ENCODE results near the gene MTHFS.

The MTHFS gene

DNA sequence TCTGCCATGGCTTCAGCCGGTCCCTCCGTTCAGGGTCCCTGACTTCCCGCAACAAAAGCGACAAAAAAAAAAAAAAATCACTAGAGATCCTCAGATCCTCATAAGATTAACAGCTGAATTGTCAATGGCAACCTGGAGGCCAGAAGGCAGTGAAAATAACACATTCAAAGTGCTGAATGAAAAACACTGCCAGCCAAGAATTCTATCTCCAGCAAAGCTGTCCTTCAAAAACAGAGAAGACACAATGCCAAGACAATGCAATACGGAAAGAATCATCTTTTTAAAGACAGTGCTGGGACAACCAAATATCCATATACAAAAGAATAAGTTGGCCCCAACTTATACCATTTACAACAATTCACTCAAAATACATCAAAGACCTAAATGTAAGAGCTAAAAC, 21.6 kb downstream of the MTHFS start:
- Histone ChIP-seq H3K4me3 (ENCODE audit: low read depth, low read length) (no peak overlapping the region), H3K9me3 (ENCODE audit: severe bottlenecking) (peaks cover 3% of the 10 kb centered on the region), H3K36me3 (peaks cover 18% of the 10 kb centered on the region), H3K27me3 (ENCODE audit: insufficient read depth, low read depth, severe bottlenecking) (no peaks in the 10 kb centered on the region), H3K27ac (no peak overlapping the region)
- no peak for DNase-seq
- TF ChIP-seq, protein P1, sequence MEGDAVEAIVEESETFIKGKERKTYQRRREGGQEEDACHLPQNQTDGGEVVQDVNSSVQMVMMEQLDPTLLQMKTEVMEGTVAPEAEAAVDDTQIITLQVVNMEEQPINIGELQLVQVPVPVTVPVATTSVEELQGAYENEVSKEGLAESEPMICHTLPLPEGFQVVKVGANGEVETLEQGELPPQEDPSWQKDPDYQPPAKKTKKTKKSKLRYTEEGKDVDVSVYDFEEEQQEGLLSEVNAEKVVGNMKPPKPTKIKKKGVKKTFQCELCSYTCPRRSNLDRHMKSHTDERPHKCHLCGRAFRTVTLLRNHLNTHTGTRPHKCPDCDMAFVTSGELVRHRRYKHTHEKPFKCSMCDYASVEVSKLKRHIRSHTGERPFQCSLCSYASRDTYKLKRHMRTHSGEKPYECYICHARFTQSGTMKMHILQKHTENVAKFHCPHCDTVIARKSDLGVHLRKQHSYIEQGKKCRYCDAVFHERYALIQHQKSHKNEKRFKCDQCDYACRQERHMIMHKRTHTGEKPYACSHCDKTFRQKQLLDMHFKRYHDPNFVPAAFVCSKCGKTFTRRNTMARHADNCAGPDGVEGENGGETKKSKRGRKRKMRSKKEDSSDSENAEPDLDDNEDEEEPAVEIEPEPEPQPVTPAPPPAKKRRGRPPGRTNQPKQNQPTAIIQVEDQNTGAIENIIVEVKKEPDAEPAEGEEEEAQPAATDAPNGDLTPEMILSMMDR (IDR thresholded peaks at IDR 0.05; ENCODE audit: low read depth, low read length) = no peak

DNA sequence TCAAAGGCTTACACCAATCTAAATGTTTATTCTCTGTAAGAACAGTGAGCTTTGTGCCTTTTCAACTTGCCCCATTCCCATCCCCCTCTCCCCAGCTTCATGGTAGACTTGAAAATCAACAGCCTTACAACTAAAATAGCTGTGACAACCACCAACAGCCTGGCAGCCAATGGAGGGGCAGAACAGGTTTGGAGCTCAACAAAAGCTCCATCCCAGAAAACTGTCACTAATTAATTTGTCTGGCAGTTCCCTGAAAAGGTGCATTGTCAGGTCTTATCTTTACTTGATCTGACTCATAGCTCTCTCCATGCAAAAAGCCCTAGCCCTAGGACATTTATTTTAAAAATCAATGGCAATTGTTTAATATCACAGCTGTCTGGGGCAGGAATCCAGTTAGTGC, 22.6 kb downstream of the MTHFS start:
- no peak for DNase-seq
- peaks cover 17% of the 10 kb centered on the region for H3K36me3 ChIP-seq
- TF ChIP-seq, protein P1 (IDR thresholded peaks at IDR 0.05; ENCODE audit: low read depth, low read length) = no peak
- no peak overlapping the region for H3K4me3 ChIP-seq (ENCODE audit: low read depth, low read length)
- H3K27ac ChIP-seq = no peak overlapping the region
- H3K9me3 ChIP-seq (ENCODE audit: severe bottlenecking) = peaks cover 3% of the 10 kb centered on the region
- H3K27me3 ChIP-seq (ENCODE audit: insufficient read depth, low read depth, severe bottlenecking) = no peaks in the 10 kb centered on the region

DNA sequence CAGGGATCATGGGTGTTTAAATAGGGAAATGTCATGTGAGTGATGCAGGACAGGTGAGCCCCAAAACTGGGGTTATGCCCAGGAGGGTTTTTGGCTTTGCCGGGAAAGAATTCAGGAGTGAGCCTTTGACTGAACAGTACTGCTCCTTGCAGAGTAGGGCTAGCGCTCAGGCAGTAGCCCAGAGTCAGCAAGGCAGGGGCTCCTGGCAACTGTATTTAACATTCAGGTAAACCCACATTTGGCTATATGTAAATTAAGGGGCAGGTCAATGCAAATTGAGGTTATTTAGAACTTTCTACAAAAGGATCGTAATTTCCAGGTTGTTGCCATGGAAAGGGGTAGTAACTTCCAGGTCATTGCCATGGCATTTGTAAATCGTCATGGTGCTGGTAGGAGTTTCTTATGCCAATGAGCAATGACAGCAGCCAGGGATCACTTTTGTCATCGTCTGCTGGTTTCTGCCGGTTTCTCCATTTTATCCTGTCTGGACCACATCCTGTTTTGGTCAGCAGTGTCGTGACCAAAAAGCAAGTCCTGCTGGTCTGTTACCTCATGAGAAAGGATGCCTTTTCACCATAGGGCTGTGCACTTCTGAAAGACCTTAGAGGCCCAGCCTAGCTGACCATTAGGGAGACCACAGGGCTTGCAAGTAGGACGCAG, 24.3 kb downstream of the MTHFS start:
- Histone ChIP-seq H3K27me3 (ENCODE audit: insufficient read depth, low read depth, severe bottlenecking) (no peaks in the 10 kb centered on the region), H3K4me3 (ENCODE audit: low read depth, low read length) (no peak overlapping the region), H3K36me3 (peaks cover 12% of the 10 kb centered on the region), H3K27ac (no peak overlapping the region), H3K9me3 (ENCODE audit: severe bottlenecking) (peaks cover 3% of the 10 kb centered on the region)
- no peak for DNase-seq
- TF ChIP-seq, protein P1 (IDR thresholded peaks at IDR 0.05; ENCODE audit: low read depth, low read length) = no peak

DNA sequence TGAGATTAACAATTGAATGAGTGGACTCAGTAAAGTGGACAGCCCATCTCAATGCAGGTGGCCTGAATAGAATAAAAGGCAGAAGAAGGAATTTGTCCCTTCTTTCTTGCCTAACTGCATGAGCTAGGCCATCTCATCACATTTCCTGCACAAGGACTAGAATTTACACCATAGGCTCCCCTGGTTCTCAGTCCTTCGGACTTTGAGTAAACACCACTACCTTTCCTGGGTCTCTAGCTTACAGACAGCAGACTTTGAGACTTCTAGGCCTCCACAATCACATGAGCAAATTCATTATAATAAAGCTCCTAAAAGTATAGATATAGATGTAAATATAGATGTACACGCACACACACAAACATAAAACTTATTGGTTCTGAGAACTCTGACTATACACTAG, 28.3 kb downstream of the MTHFS start:
- no peaks in the 10 kb centered on the region for H3K27me3 ChIP-seq (ENCODE audit: insufficient read depth, low read depth, severe bottlenecking)
- peaks cover 3% of the 10 kb centered on the region for H3K36me3 ChIP-seq
- DNase-seq = no peak
- no peaks in the 10 kb centered on the region for H3K9me3 ChIP-seq (ENCODE audit: severe bottlenecking)
- H3K27ac ChIP-seq = no peak overlapping the region
- TF ChIP-seq, protein P1 (IDR thresholded peaks at IDR 0.05; ENCODE audit: low read depth, low read length) = no peak
- H3K4me3 ChIP-seq (ENCODE audit: low read depth, low read length) = no peak overlapping the region

DNA sequence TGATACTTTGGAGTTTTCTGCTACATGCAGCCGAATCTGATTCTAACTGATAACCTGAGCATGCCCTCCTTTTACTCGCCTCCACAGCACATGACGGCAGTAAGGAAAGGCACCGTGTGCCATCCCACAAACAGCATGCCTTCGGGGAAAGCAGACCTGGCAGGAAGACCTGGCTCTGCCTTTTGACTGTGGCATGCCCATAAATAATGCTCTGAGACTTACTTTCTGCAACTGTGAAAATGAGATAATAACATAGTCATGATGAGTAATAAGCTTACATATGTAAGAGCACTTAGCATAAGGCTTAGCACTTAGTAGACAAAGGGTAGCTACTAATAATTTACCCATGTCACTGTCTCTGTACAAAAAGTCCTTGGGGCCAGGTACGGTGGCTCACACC, 32.9 kb downstream of the MTHFS start:
- TF ChIP-seq, protein P1 (IDR thresholded peaks at IDR 0.05; ENCODE audit: low read depth, low read length) = no peak
- DNase-seq = no peak
- Histone ChIP-seq H3K27me3 (ENCODE audit: insufficient read depth, low read depth, severe bottlenecking) (no peaks in the 10 kb centered on the region), H3K4me3 (ENCODE audit: low read depth, low read length) (no peak overlapping the region), H3K27ac (no peak overlapping the region), H3K9me3 (ENCODE audit: severe bottlenecking) (no peaks in the 10 kb centered on the region), H3K36me3 (no peaks in the 10 kb centered on the region; the same call in 1 of the 2 replicates)

DNA sequence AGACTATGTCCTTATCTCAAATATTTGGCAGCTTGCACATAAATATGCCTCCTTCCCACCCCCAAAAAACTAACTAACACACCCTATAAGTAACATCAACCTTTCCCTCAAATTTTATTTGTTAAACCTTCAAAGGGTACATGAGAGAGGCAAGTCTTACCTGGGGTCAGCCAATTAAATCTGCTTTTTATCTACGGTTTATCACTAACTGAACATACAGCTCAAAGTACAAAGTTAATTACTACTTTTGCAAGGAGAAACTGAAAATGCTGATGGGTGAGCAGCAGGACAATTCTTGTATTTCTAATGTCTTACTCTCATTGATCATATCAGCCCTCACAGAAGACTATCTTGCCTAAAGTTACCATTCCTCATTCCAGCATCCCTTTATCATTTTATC, 34.6 kb downstream of the MTHFS start:
- Histone ChIP-seq H3K27ac (no peak overlapping the region), H3K9me3 (ENCODE audit: severe bottlenecking) (no peaks in the 10 kb centered on the region), H3K27me3 (ENCODE audit: insufficient read depth, low read depth, severe bottlenecking) (no peaks in the 10 kb centered on the region), H3K4me3 (ENCODE audit: low read depth, low read length) (no peak overlapping the region), H3K36me3 (no peaks in the 10 kb centered on the region; the same call in 1 of the 2 replicates)
- DNase-seq = no peak
- TF ChIP-seq, protein P1 (IDR thresholded peaks at IDR 0.05; ENCODE audit: low read depth, low read length) = no peak

Data from WERI-Rb-1 (cell line).